ENCODE measurements around the gene GNAQ.

GRCh38 chr9:78074385-78075291 lies 43.0 kb upstream of the GNAQ start:
- no peak for TF ChIP-seq POLR2A (IDR thresholded peaks at IDR 0.05)
- no peak for TF ChIP-seq CTCF (IDR thresholded peaks at IDR 0.05)
- TF ChIP-seq EP300 (IDR thresholded peaks at IDR 0.05), result no peak
- no peak for TF ChIP-seq POLR2AphosphoS5 (IDR thresholded peaks at IDR 0.05)
